ENCODE data around the gene AFF4.
A peak's percentile ranks its signal among the peaks of the same experiment; 100 is the strongest.
"Not testable (repeated sequence)": the region's sequence is repeated elsewhere in the genome, so short reads cannot be mapped to it uniquely, and the experiment has no call there.

The AFF4 gene

DNA sequence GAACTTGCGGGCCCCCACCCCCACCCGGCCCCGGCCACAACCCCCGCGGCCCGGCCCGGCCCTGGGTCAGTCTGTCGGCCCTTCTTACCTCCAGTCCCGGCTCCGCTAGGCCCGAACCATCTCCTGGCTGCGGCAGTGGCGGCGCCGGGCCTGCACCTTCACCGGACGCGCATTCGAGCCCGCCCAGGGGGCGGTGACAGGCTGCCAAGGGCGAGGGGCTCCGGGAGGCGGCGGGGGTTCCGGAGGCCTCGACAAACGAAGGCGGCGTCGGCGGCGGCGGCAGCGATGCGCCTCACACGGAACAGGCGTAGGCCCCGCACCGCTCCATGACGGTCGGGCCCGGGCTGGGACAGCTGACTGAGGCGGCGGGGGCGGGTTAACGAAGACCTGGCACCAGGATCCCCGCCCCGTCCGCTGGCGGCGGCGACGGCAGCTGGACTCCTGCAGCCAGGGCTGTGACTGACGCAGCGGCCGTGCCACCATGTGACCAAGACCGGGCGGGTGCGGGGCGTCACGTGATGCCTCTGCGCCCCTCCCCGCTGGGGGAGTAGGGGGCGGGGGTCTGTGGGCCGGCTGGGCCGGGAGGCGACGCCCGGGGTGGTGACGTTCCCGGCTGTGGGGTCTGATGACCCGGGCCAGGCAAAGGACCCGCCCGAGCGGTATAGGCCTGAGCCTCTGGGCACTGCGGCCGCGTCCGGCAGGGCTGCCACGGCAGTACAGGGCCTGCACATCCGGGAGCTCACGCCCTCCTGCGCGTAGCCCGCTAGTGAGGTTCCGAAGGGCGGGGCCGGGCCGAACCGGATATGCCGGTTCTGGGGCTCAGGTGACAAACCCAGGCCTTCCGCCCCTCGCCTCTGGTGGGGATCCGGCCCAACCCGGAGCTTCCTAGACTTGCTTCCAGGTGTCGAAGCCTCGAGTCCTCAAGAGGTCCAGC is at the start of gene AFF4:
TSS of gene AFF4 (minus strand) at position 464 of the 934 bp plus-strand sequence. CDS start 26,445 bp downstream, outside the sequence.
- peak; percentile 95 for DNase-seq

GRCh38 chr5:133008455-133008854 is 45.0 kb upstream of the AFF4 start:
- not testable (repeated sequence) for DNase-seq

- DNase-seq, result no peak
These were observed 43.2 kb upstream of the AFF4 start for GRCh38 chr5:133006653-133007052.

DNA sequence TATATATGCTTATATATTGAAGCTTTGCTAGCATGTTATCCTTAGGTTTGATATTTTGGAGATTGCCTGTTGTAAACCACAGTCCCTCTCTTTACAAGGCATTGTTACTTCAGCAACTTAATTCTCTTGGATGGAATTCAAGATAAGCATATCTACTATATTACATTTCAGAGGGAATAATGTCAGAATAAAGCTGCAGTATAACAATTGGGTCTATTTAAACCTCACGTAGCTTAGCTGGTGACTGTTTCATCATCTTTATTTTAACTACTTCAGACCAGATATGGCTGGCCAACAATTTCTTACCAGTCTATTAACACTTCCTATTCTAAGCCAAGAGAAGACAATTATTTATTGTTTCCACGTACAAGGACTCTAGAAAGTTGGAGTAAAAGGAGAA is 35.8 kb upstream of the AFF4 start:
- DNase-seq, result no peak

DNA sequence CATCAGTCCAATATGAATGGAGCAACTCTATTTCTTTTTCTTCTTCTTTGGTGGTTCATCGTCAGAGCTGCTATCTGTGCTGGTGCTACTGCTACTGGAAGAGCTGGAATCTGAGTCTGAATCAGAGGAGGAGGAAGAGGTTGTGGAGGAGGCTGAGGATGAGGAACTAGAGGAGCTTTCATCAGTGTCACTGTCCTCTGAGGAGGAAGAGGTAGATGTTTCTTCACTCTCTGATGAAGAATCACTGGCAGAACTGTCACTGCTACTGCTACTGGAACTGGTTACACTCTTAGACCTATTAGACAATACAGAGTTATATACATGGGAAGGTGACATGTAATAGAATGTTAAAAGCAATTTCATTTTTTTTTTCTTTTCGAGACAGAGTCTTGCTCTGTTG is 35.1 kb upstream of the AFF4 start:
- DNase-seq, result no peak

GRCh38 chr5:132996307-132996706 is 32.9 kb upstream of the AFF4 start:
- no peak for DNase-seq

DNA sequence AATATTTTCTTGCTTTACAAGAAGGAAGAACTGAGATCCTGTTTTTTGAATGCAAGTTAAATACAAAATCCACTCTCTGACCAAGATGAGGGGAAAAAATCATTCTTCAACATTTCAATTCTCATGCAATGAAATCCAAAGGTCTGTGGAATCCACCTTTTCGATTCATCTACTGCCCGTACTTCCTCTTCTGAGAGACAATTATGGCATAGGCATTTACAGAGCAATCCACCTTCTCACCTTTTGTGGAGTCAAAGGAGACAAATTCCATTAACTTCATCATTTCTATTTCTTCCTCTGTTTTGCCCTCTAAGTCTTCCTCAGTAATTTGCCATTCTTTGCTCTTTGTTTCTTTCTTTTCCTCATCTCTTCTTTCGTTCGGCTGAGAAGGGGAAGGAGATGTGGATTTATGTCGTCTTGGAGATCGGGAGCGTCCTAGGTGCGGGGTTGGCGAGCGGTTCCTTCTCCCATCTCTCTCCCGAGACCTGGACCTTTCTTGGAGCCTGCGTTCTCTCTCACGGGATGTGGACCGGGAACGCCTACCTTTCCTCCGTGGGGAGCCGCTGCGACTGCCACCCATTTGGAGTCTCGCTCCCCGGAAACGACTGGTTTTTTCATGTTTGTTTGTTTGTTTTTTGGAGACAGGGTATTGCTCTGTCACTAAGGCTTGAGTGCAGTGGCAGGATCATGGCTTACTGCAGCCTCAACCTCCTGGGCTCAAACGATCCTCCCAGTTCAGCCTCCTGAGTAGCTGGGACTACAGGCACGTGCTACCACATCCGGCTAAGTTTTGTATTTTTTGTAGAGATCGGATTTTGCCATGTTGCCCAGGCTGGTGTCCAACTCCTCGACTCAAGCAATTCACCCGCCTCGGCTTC is 24.3 kb upstream of the AFF4 start:
- DNase-seq, result no peak

GRCh38 chr5:132982971-132983370 is 19.5 kb upstream of the AFF4 start:
- not testable (repeated sequence) for DNase-seq

GRCh38 chr5:132981288-132981687 is 17.9 kb upstream of the AFF4 start:
- DNase-seq, result no peak

DNA sequence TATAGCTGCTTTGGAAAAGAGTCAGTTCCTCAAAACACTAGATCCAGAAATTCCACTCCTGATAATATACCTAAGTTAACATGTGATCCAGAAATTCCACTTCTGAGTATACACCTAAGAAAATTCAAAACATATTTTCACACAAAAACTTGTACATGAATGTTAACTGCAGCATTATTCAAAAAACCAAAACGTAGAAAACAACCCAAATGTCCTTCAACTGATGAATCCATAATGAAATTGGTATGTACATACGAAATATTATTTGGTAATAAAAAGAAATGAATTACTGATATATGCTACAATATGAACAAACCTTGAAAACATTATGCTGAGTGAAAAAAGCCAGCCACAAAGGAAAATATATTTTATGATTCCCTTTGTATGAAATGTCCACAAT is 16.5 kb upstream of the AFF4 start:
- DNase-seq, result no peak

DNA sequence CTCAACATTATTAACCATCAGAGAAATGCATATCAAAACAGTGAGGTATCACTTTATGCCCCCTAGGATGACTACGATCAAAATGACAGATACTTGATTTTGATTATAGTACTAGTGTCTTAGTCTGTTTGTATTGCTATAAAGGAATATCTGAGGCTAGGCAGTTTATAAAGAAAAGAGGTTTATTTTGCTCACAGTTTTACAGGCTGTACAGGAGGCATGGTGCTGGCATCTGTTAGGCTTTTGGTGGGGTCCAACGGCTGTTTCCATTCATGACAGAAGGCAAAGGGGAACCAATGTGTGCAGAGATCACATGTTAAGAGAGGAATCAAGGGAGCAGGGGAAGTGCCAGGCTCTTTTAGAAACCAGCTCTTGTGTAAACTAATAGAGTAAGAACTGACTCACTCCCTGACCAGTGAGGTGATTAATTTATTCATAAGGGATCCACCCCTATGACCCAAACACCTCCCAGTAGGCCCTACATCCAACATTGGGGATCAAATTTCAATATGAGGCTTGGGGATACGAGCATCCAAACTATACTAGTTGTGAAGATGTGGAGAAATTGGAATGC is 16.0 kb upstream of the AFF4 start:
- DNase-seq, result no peak

DNA sequence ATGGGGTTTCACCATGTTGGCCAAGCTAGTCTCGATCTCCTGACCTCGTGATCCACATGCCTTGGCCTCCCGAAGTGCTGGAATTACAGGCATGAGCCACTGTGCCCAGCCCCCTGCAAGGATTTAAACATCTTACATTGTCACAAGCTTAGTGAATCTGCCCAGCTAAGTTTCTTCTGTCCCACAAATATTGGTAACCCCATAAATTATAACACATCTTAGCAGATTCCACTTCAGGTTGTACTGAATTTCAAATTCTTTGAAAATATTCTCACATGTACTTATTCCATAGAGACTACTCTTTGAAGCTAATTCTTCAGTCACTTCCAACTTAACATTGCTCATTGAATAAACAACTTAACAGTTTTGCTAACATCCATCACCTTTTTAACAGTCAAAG is 13.4 kb upstream of the AFF4 start:
- no peak for DNase-seq

DNA sequence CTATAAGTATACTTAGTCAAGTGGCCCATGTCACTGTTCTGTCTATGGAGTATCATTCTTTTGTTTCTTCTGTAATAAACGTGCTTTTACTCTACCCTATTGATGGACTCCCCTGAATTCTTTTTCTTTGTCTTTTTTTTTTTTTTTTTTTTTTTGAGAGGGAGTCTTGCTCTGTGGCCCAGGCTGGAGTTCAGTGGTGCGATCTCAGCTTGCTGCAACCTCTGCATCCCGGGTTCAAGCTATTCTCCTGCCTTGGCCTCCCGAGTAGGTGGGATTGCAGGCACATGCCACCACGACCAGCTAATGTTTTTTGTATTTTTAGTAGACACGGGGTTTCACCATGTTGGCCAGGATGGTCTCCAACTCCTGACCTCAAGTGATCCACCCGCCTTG is 9.0 kb upstream of the AFF4 start:
- DNase-seq, result not testable (repeated sequence)

- DNase-seq, result no peak
These were observed 8.3 kb upstream of the AFF4 start for GRCh38 chr5:132971483-132972435.

DNA sequence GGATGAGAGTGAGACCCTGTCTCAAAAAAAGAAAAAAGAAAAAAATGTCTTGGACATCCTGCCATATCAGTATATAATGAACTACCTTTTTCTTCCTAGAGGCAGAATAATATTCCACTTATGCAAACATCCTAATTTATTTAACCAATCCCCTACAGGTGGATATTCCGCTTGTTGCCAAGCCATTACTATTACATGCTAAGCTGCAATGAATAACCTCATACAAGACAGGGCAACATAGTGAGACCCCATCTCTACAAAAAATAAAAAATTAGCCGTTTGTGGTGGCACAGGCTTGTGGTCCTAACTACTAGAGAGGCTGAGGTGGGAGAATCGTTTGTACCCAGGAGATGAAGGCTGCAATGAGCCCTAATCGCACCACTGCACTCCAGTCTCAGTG is 1.7 kb upstream of the AFF4 start:
- no peak for DNase-seq

DNA sequence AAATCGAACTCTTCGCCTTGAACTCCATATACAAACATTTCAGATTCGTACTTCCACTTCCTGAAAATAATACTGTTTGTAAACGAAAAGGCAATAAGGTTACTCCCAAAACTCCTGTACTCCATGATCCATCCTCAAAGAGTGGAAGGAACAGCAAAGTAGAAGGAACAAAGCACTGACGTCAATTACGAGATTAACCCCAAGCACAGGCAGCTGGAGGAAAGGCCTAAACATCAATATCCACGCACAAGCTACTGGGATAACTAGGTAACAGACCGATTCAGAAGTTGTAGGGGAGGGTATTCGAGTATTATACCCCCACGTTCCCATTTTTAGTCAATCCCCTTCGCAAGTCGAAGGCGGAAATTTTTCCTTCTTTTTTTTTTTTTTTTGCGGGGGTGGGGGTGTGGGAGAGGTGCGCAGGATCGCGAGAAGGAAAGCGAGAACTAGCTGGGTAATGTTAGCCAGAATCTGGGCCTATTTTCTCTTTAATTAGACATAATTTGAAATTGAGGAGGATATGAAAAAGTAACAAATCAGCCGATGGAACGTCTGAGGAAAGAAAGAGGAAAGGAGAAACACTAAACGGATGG is 909 bp downstream of the AFF4 start:
- DNase-seq, result peak; percentile 33

DNA sequence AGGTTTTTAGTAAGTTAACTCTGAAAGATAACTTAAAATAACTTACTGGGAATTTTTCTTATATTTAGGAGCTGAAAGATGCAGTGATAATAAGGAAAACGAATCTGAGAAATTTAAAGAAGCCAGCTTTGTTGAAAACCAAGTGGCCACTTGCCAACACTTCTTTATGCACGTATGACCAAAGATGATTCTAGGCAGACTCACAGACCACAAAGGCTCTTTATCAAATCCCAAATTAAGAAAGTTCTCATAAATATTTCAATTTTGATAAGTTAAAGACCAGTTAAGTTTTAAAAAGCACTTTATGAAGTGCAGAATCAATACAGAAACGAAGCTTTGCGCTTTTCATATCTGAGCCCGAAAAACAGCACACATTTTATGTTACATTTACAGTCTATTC is 1.5 kb downstream of the AFF4 start:
- DNase-seq, result no peak

GRCh38 chr5:132961123-132961815 is 2.2 kb downstream of the AFF4 start:
- not testable (repeated sequence) for DNase-seq

- DNase-seq, result not testable (repeated sequence)
These were observed 7.2 kb downstream of the AFF4 start for GRCh38 chr5:132956166-132956799.

GRCh38 chr5:132953710-132954109 is 9.7 kb downstream of the AFF4 start:
- no peak for DNase-seq

GRCh38 chr5:132952829-132953228 is 10.6 kb downstream of the AFF4 start:
- no peak for DNase-seq
